CD4-positive, CD25-positive, alpha-beta regulatory T cell (primary cell): Measurements from ENCODE around the gene PHF21A. TPM values are rescaled to one million over a fixed set of nuclear protein-coding genes. Genes with fewer than 3 reads are reported as not detected.
"Not testable (repeated sequence)": the region's sequence is repeated elsewhere in the genome, so short reads cannot be mapped to it uniquely, and the experiment has no call there.

Experiments
- ATAC-seq, 2 donors: fragments of 150-1000 bp; cut with Tn5 transposase; one replicate each; pipeline ENCODE4 v1.10.0; 2021; ENCODE audit warnings: low read depth in 2 of 2, moderate number of reproducible peaks in 2 of 2, moderate library complexity in 1 of 2
- DNase-seq, 3 donors: peaks; one replicate each; pipeline versions ENCODE4 v3.0.0 to v3.0.0-alpha.2; 2012 to 2022; ENCODE audit warnings: mixed read lengths in 1 of 3
- H3K27ac ChIP-seq: one replicate; pipeline ENCODE4 v1.7.0; 2013; ENCODE audit warnings: mild to moderate bottlenecking, low read length; ENCODE audit not compliant: insufficient read depth, poor library complexity, severe bottlenecking
- H3K27me3 ChIP-seq: one replicate; pipeline ENCODE4 v1.7.0; 2013; ENCODE audit warnings: low read length; ENCODE audit not compliant: control insufficient read depth, insufficient read depth
- H3K36me3 ChIP-seq: one replicate; pipeline ENCODE4 v1.7.0; 2013; ENCODE audit warnings: mild to moderate bottlenecking, low read length, moderate library complexity; ENCODE audit not compliant: control insufficient read depth, insufficient read depth
- H3K4me1 ChIP-seq: 2 replicates; pipeline ENCODE4 v1.7.0; 2013; ENCODE audit warnings: mild to moderate bottlenecking, low read length; ENCODE audit not compliant: insufficient read depth, control insufficient read depth, poor library complexity, severe bottlenecking
- H3K4me3 ChIP-seq: one replicate; pipeline ENCODE4 v1.7.0; 2013; ENCODE audit warnings: low read depth, mild to moderate bottlenecking, low read length, moderate library complexity
- H3K9me3 ChIP-seq, 2 experiments: 1 replicate in 1 of 2; 2 replicates in 1 of 2; pipeline ENCODE4 v1.7.0; 2013; ENCODE audit warnings: low read length in 2 of 2, mild to moderate bottlenecking in 1 of 2, moderate library complexity in 1 of 2; ENCODE audit not compliant: control insufficient read depth in 2 of 2
- H3K27ac Mint-ChIP-seq, 3 donors: one replicate each; pipeline ENCODE4 v1.8.0; 2020 to 2022; ENCODE audit warnings: mild to moderate bottlenecking in 3 of 3, mixed read lengths in 3 of 3, moderate library complexity in 2 of 3
- H3K27me3 Mint-ChIP-seq: one replicate; pipeline ENCODE4 v1.8.0; 2022; ENCODE audit warnings: mild to moderate bottlenecking, mixed read lengths
- H3K36me3 Mint-ChIP-seq: one replicate; pipeline ENCODE4 v1.8.0; 2020; ENCODE audit warnings: mixed read lengths
- H3K4me1 Mint-ChIP-seq, 4 donors: one replicate each; pipeline ENCODE4 v1.8.0; 2020 to 2022; ENCODE audit warnings: mixed read lengths in 4 of 4, mild to moderate bottlenecking in 1 of 4
- H3K4me3 Mint-ChIP-seq, 4 donors: one replicate each; pipeline ENCODE4 v1.8.0; 2020 to 2022; ENCODE audit warnings: mild to moderate bottlenecking in 4 of 4, mixed read lengths in 4 of 4, moderate library complexity in 3 of 4
- H3K9me3 Mint-ChIP-seq, 7 donors: one replicate each; pipeline ENCODE4 v1.8.0; 2020 to 2022; ENCODE audit warnings: mixed read lengths in 7 of 7, mild to moderate bottlenecking in 3 of 7, moderate library complexity in 2 of 7
- polyA plus RNA-seq, 4 donors: library from polyadenylated mRNA; unstranded; fragments of 300-500 nt; fragmentation: Illumina TruSeq; gene quantifications; one replicate each; pipeline ENCODE4 v1.2.3, GENCODE V29; 2021
- total RNA-seq: library from RNA; stranded (reverse); gene quantifications from one replicate; pipeline ENCODE4 v1.2.3, GENCODE V29; 2022

PHF21A gene
- total and polyA plus RNA-seq, 5 donors from 2014 or later = 6.0 to 111 (median 9.2) TPM

DNA sequence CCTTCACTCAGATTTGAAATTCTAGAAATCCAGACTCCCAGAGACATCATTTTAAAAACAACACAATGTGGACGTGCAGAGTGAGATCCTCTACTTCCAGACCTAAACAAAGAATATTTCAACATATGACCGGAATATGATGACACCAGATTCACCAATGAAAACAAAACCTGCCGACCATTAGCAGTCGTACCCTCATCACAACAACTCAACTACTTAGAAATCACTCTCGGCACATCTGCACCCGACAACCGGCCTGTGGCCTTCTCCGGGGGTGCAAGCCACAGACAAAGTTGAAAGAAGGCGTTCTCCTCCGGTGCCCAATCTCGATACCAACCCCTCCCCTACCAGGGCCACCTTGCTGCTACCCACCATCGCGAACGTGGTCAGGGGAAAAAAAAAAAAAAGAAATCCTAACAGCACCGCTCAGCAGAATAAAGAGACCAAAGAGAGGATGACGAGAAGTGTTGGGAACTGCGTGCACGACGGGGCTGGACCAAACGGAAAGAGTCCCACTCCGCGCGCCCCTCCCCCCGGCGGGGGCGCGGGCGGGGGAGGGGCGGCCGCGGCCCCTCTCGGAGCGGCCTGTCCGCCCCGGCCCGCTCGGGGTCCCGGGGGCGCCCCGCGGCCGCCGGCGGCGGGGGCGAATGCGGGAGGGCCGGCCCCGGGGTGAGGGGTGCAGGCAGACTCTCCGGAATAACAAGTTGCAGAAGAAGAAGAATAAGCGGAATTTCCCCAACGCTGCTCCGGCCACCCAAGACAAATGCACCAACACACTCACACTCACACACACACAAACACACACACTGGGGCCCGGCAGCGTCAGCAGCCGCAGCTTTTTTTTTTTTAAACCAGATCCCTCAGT, 1.7 kb downstream of the PHF21A start:
- no peaks in the 10 kb centered on the region for H3K36me3 ChIP-seq

DNA sequence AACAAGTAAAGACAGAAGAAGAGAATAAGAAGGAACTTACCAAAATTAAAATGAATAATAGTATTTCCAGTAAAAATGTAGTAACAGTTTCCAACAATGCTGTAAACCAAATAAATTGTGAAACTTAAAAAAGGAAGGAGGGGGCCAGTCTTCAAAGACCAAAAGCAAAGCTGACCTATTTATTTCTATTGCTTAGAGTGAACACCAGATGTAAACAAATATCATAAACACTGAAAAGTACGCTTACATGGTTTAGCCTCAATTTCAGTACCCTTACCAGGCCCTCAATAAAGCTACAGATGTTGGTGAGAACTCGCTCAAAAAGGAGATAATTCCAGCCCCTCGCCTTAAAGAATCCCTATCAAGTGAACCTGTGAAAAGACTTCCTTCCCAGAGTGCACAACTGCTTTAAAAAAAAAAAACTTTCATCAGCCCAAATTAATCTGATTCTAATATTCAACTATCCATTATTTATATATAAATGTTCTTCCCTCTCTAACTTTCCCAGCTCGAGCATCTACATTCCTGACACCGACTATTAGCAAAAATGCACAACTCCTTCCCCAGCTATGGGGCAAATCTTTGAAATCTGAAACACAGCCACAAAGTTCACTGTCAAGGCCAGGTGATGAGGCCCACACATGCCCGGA, 2.4 kb downstream of the PHF21A start:
- DNase-seq (no peak), ATAC-seq (no peak)
- H3K36me3 ChIP-seq = no peaks in the 10 kb centered on the region
- peak overlapping the region; percentile 92 for H3K4me3 ChIP-seq
- H3K4me1 ChIP-seq = peaks cover 61% of the 10 kb centered on the region
- peaks cover 0 to 2% (median 0%) of the 10 kb centered on the region in 7 donors for H3K9me3 Mint-ChIP-seq
- peak overlapping the region; percentile 96 to 98 (median 98) for H3K4me3 Mint-ChIP-seq
- H3K4me1 Mint-ChIP-seq = peaks cover 40 to 58% (median 51%) of the 10 kb centered on the region in 4 donors
- no peaks in the 10 kb centered on the region for H3K36me3 Mint-ChIP-seq
- peaks cover 13% of the 10 kb centered on the region for H3K27me3 Mint-ChIP-seq
- peak overlapping the region; percentile 84 for H3K27ac ChIP-seq
- no peaks in the 10 kb centered on the region for H3K27me3 ChIP-seq
- no peaks in the 10 kb centered on the region for H3K9me3 ChIP-seq
- H3K27ac Mint-ChIP-seq = peak overlapping the region; percentile 90 to 100 (median 98)

More for the DNA sequence above, 1.7 kb downstream of the PHF21A start:
- H3K4me3 Mint-ChIP-seq = peak overlapping the region; percentile 97 to 98 (median 98)
- peak; percentile 19 to 23 for ATAC-seq
- H3K36me3 Mint-ChIP-seq = no peaks in the 10 kb centered on the region
- H3K4me1 Mint-ChIP-seq = peaks cover 35 to 52% (median 46%) of the 10 kb centered on the region in 4 donors
- Histone ChIP-seq H3K4me1 (peaks cover 57% of the 10 kb centered on the region), H3K27ac (peak overlapping the region; percentile 84), H3K9me3 (no peaks in the 10 kb centered on the region), H3K27me3 (no peaks in the 10 kb centered on the region), H3K4me3 (peak overlapping the region; percentile 92)
- peaks cover 0 to 1% (median 0%) of the 10 kb centered on the region in 7 donors for H3K9me3 Mint-ChIP-seq
- peak; percentile 53 to 80 (median 53) for DNase-seq
- H3K27me3 Mint-ChIP-seq = peaks cover 13% of the 10 kb centered on the region
- peak overlapping the region; percentile 90 to 100 (median 98) for H3K27ac Mint-ChIP-seq

DNA sequence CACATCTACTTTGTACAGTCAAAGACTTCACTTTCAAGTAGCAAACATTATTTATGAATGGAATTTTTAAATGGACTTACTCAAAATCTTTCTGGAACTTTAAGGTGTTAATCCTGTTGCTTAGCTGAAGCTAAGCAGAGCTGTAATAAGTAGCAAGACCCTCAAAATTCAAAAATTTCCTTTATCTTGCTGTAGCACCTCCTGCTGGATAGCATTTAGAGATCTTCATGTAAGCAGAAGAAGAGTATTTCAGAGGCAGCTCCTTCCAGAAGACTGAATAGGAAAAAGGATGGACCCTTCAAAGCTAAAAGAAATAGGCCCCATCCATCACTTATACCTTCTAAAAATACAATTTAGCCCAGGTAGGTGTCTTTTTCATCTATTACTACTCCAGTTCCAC, 3.4 kb downstream of the PHF21A start:
- Mint-ChIP-seq H3K4me1 (peaks cover 43 to 63% (median 54%) of the 10 kb centered on the region in 4 donors), H3K27ac (peak overlapping the region; percentile 90 to 100 (median 98)), H3K27me3 (peaks cover 13% of the 10 kb centered on the region), H3K9me3 (peaks cover 0 to 2% (median 0%) of the 10 kb centered on the region in 7 donors), H3K4me3 (peak overlapping the region; percentile 96 to 98 (median 98)), H3K36me3 (no peaks in the 10 kb centered on the region)
- no peaks in the 10 kb centered on the region for H3K9me3 ChIP-seq
- peak overlapping the region; percentile 84 for H3K27ac ChIP-seq
- peak overlapping the region; percentile 92 for H3K4me3 ChIP-seq
- no peak for ATAC-seq
- H3K36me3 ChIP-seq = no peaks in the 10 kb centered on the region
- no peaks in the 10 kb centered on the region for H3K27me3 ChIP-seq
- peak in 1 of 3 donors; percentile 29 for DNase-seq
- H3K4me1 ChIP-seq = peaks cover 63% of the 10 kb centered on the region

DNA sequence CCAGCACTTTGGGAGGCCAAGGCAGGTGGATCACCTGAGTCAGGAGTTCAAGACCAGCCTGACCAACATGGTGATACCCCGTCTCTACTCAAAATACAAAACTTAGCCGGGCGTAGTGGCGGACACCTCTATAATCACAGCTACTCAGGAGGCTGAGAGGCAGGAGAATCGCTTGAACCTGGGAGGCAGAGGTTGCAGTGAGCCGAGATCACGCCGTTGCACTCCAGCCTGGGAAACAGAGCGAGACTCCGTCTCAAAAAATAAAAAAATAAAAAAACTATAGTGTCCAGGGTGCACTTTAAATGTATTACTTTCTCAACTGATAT, 4.6 kb downstream of the PHF21A start:
- H3K27me3 ChIP-seq, H3K36me3 Mint-ChIP-seq, H3K36me3 ChIP-seq, H3K9me3 Mint-ChIP-seq, ATAC-seq, H3K9me3 ChIP-seq, DNase-seq: not testable (repeated sequence)
- peaks cover 57% of the 10 kb centered on the region for H3K4me1 ChIP-seq
- Mint-ChIP-seq H3K27ac (peak overlapping the region; percentile 80 to 94 (median 90)), H3K4me3 (peak overlapping the region; percentile 55 to 98 (median 96)), H3K4me1 (peaks cover 43 to 72% (median 55%) of the 10 kb centered on the region in 4 donors), H3K27me3 (peaks cover 13% of the 10 kb centered on the region)
- H3K4me3 ChIP-seq = peak overlapping the region; percentile 92
- peak overlapping the region; percentile 84 for H3K27ac ChIP-seq

GRCh38 chr11:46116007-46116711, 5.1 kb downstream of the PHF21A start:
- H3K27me3 ChIP-seq = no peaks in the 10 kb centered on the region
- Mint-ChIP-seq H3K27me3 (peaks cover 13% of the 10 kb centered on the region), H3K36me3 (no peaks in the 10 kb centered on the region), H3K4me3 (peak overlapping the region; percentile 55 to 98 (median 96)), H3K4me1 (peaks cover 43 to 74% (median 55%) of the 10 kb centered on the region in 4 donors), H3K27ac (peak overlapping the region; percentile 80 to 94 (median 90)), H3K9me3 (peaks cover 0 to 2% (median 0%) of the 10 kb centered on the region in 7 donors)
- no peak for DNase-seq
- peaks cover 57% of the 10 kb centered on the region for H3K4me1 ChIP-seq
- H3K36me3 ChIP-seq = no peaks in the 10 kb centered on the region
- H3K4me3 ChIP-seq = peak overlapping the region; percentile 92
- peak overlapping the region; percentile 84 for H3K27ac ChIP-seq
- H3K9me3 ChIP-seq = no peaks in the 10 kb centered on the region
- no peak for ATAC-seq

DNA sequence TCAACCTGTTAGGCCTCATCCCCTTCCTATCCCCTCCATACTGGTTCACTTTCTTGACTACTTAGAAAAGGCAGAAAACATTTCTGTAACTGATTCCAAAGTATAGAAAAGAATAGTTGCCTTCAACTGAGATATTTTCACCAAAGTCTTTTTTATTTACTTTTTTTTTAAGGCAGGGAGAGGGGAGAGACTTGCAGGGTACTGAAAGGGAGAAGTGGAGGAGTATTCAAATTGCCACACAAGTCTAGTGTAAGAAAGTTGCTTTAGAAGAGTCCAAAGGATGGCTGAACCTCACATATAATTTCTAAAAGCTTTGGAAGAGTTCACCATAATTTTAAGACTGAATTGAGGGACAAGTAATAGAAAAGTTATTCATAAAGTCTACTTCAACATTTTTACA, 6.3 kb downstream of the PHF21A start:
- Mint-ChIP-seq H3K27ac (peak overlapping the region in 2 of 3 donors; percentile 34 to 53), H3K27me3 (peaks cover 11% of the 10 kb centered on the region), H3K4me3 (peak overlapping the region in 2 of 4 donors; percentile 4 to 51), H3K36me3 (no peaks in the 10 kb centered on the region), H3K9me3 (peaks cover 0 to 2% (median 0%) of the 10 kb centered on the region in 7 donors), H3K4me1 (peaks cover 43 to 80% (median 58%) of the 10 kb centered on the region in 4 donors)
- DNase-seq (no peak), ATAC-seq (no peak)
- Histone ChIP-seq H3K4me3 (peak overlapping the region; percentile 92), H3K4me1 (peaks cover 57% of the 10 kb centered on the region), H3K36me3 (no peaks in the 10 kb centered on the region), H3K27ac (peak overlapping the region; percentile 84), H3K27me3 (no peaks in the 10 kb centered on the region), H3K9me3 (no peaks in the 10 kb centered on the region)

GRCh38 chr11:46114378-46114777, 6.9 kb downstream of the PHF21A start:
- H3K27me3 ChIP-seq = no peaks in the 10 kb centered on the region
- peak overlapping the region in 2 of 4 donors; percentile 3 to 79 for H3K4me3 Mint-ChIP-seq
- H3K4me3 ChIP-seq = peak overlapping the region; percentile 92
- H3K27ac Mint-ChIP-seq = peak overlapping the region in 2 of 3 donors; percentile 27 to 34
- DNase-seq (no peak), ATAC-seq (no peak)
- H3K36me3 Mint-ChIP-seq = no peaks in the 10 kb centered on the region
- no peaks in the 10 kb centered on the region for H3K9me3 ChIP-seq
- H3K9me3 Mint-ChIP-seq = peaks cover 0 to 2% (median 0%) of the 10 kb centered on the region in 7 donors
- H3K36me3 ChIP-seq = no peaks in the 10 kb centered on the region
- H3K4me1 Mint-ChIP-seq = peaks cover 41 to 76% (median 56%) of the 10 kb centered on the region in 4 donors
- H3K27ac ChIP-seq = peak overlapping the region; percentile 84
- peaks cover 5% of the 10 kb centered on the region for H3K27me3 Mint-ChIP-seq
- peaks cover 55% of the 10 kb centered on the region for H3K4me1 ChIP-seq
